Central memory CD8-positive, alpha-beta T cell (primary cell): ENCODE measurements around the gene NR1D1.

Experiments
- ATAC-seq: fragments of 150-1000 bp; cut with Tn5 transposase; replicated peaks from 2 replicates; pipeline ENCODE4 v1.10.0; 2022; ENCODE audit warnings: mild to moderate bottlenecking, moderate FRiP score, moderate number of reproducible peaks; ENCODE audit not compliant: poor library complexity, severe bottlenecking; ENCODE audit errors: extremely low read depth
- DNase-seq, 2 donors: peaks; one replicate each; pipeline ENCODE4 v3.0.0; 2021; ENCODE audit warnings: low spot score in 2 of 2
- H3K27ac Mint-ChIP-seq: one replicate; pipeline ENCODE4 v1.8.0; 2022; ENCODE audit warnings: low read depth, mild to moderate bottlenecking, moderate library complexity, mixed read lengths
- H3K27me3 Mint-ChIP-seq: one replicate; pipeline ENCODE4 v1.8.0; 2022; ENCODE audit warnings: mixed read lengths
- H3K36me3 Mint-ChIP-seq: one replicate; pipeline ENCODE4 v1.8.0; 2022; ENCODE audit warnings: mild to moderate bottlenecking, moderate library complexity, mixed read lengths; ENCODE audit not compliant: insufficient read depth
- H3K4me1 Mint-ChIP-seq: one replicate; pipeline ENCODE4 v1.8.0; 2022; ENCODE audit warnings: mixed read lengths
- H3K4me3 Mint-ChIP-seq: one replicate; pipeline ENCODE4 v1.8.0; 2022; ENCODE audit warnings: mild to moderate bottlenecking, moderate library complexity, mixed read lengths
- H3K9me3 Mint-ChIP-seq: one replicate; pipeline ENCODE4 v1.8.0; 2022; ENCODE audit warnings: mixed read lengths

Gene NR1D1

GRCh38 chr17:40074871-40075200 lies 25.6 kb downstream of the NR1D1 start:
- Mint-ChIP-seq H3K36me3 (peaks cover 14% of the 10 kb centered on the region), H3K27ac (no peak overlapping the region), H3K9me3 (no peaks in the 10 kb centered on the region), H3K27me3 (no peaks in the 10 kb centered on the region), H3K4me1 (peaks cover 46% of the 10 kb centered on the region), H3K4me3 (no peak overlapping the region)
- DNase-seq (no peak), ATAC-seq (no peak)

DNA sequence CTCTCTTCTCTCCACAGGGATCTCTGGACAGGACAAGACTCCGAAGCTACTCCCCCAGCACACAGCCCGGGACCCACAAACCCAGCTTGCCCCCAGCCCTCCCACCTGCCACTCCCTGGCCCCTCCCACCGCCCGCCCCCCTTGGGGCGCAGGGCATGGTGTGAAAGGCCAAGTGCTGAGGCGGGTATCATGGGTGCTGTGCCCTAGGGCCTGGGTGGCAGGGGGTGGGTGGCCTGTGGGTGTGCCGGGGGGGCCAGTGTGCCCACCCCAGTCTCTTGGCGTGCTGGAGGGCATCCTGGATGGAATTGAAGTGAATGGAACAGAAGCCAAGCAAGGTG lies 26.2 kb downstream of the NR1D1 start:
- DNase-seq (no peak), ATAC-seq (no peak)
- H3K4me1 Mint-ChIP-seq, result peaks cover 53% of the 10 kb centered on the region
- H3K4me3 Mint-ChIP-seq, result no peak overlapping the region
- no peaks in the 10 kb centered on the region for H3K27me3 Mint-ChIP-seq
- no peaks in the 10 kb centered on the region for H3K9me3 Mint-ChIP-seq
- H3K27ac Mint-ChIP-seq, result peak overlapping the region; percentile 17
- H3K36me3 Mint-ChIP-seq, result peaks cover 12% of the 10 kb centered on the region

- no peak for ATAC-seq
- peaks cover 59% of the 10 kb centered on the region for H3K4me1 Mint-ChIP-seq
- no peak for DNase-seq
- H3K9me3 Mint-ChIP-seq, result no peaks in the 10 kb centered on the region
- peaks cover 15% of the 10 kb centered on the region for H3K36me3 Mint-ChIP-seq
- no peaks in the 10 kb centered on the region for H3K27me3 Mint-ChIP-seq
- H3K27ac Mint-ChIP-seq, result peak overlapping the region; percentile 17
- H3K4me3 Mint-ChIP-seq, result no peak overlapping the region
Measured at GRCh38 chr17:40073454-40074174, 26.8 kb downstream of the NR1D1 start.

DNA sequence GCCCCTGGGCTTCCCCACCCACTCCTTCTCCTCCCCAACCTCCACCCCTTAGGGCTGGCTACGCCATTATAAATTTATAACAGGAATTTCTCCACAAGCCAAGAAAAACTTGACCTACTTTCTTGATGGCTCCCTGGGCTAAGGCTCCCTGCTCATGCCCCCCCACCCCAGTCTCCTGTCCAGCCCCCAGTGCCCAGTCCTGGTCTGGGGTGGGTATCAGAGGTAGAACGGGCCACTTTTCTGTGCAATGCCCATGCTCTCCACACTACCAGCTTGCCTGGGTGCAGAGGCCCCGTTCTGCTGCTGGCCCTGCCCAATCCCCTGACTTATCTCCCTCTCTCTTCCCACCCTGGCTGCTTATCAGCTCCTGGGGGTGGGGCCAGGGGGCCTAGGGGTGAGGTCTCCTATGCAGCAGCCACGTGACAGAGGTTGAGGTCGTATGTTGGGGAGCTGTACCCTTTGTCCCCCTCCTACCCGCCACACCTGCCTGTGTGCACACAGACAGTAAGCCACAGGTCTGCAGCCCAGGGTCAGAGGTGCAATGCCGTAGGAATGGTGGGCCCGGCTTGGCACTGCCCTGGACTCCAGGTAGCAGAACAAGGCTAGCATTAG lies 27.5 kb downstream of the NR1D1 start:
- H3K36me3 Mint-ChIP-seq, result peaks cover 12% of the 10 kb centered on the region
- no peak for DNase-seq
- no peaks in the 10 kb centered on the region for H3K9me3 Mint-ChIP-seq
- H3K4me1 Mint-ChIP-seq, result peaks cover 66% of the 10 kb centered on the region
- H3K4me3 Mint-ChIP-seq, result no peak overlapping the region
- H3K27me3 Mint-ChIP-seq, result no peaks in the 10 kb centered on the region
- ATAC-seq, result no peak
- no peak overlapping the region for H3K27ac Mint-ChIP-seq

GRCh38 chr17:40072040-40072734 lies 28.2 kb downstream of the NR1D1 start:
- H3K27ac Mint-ChIP-seq, result no peak overlapping the region
- H3K9me3 Mint-ChIP-seq, result no peaks in the 10 kb centered on the region
- no peak for ATAC-seq
- no peak for DNase-seq
- no peaks in the 10 kb centered on the region for H3K27me3 Mint-ChIP-seq
- H3K4me1 Mint-ChIP-seq, result peaks cover 73% of the 10 kb centered on the region
- H3K4me3 Mint-ChIP-seq, result no peak overlapping the region
- H3K36me3 Mint-ChIP-seq, result peaks cover 8% of the 10 kb centered on the region

DNA sequence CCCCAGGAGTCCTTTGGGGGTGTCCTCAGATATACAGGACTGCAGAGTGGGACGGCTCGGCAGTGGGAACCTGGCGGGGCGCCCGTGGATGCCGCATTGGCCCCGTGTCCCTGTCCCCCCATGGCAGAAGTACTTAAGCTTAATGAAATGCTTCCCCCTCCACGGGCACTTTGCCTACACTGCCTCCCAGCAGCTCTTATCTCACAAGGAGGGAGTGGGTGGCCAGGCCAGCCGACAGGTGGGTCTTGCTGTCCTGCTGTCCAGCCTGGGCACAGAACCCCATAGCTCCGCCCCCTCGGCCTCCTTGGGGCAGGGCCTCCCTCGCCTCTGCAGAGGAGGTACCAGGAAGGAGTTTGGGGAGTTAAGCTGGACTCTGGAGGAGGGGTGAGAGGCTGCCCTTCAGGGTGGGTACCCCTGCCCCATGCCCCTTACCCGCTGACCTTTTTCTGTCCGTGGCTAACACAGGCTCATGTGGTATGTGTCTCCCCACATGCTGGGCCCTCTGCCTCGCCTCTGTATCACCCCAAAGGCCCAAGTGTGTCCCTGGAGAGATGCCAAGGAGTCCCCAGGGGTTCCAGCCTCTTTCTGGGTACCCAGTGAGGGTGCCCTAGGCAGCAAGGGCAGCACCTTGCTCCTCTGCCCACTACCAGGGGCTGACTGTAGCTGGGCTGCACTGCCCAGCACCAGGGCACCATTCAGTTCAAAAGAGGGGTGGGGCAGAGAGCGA lies 28.9 kb downstream of the NR1D1 start:
- Mint-ChIP-seq H3K4me3 (no peak overlapping the region), H3K36me3 (peaks cover 8% of the 10 kb centered on the region), H3K27ac (peak overlapping the region; percentile 86), H3K4me1 (peaks cover 73% of the 10 kb centered on the region), H3K27me3 (no peaks in the 10 kb centered on the region), H3K9me3 (no peaks in the 10 kb centered on the region)
- DNase-seq (no peak), ATAC-seq (no peak)

GRCh38 chr17:40070709-40071312 lies 29.6 kb downstream of the NR1D1 start:
- peak overlapping the region; percentile 72 for H3K4me3 Mint-ChIP-seq
- H3K9me3 Mint-ChIP-seq, result no peaks in the 10 kb centered on the region
- DNase-seq (no peak), ATAC-seq (no peak)
- peaks cover 68% of the 10 kb centered on the region for H3K4me1 Mint-ChIP-seq
- no peaks in the 10 kb centered on the region for H3K27me3 Mint-ChIP-seq
- peaks cover 8% of the 10 kb centered on the region for H3K36me3 Mint-ChIP-seq
- peak overlapping the region; percentile 86 for H3K27ac Mint-ChIP-seq

DNA sequence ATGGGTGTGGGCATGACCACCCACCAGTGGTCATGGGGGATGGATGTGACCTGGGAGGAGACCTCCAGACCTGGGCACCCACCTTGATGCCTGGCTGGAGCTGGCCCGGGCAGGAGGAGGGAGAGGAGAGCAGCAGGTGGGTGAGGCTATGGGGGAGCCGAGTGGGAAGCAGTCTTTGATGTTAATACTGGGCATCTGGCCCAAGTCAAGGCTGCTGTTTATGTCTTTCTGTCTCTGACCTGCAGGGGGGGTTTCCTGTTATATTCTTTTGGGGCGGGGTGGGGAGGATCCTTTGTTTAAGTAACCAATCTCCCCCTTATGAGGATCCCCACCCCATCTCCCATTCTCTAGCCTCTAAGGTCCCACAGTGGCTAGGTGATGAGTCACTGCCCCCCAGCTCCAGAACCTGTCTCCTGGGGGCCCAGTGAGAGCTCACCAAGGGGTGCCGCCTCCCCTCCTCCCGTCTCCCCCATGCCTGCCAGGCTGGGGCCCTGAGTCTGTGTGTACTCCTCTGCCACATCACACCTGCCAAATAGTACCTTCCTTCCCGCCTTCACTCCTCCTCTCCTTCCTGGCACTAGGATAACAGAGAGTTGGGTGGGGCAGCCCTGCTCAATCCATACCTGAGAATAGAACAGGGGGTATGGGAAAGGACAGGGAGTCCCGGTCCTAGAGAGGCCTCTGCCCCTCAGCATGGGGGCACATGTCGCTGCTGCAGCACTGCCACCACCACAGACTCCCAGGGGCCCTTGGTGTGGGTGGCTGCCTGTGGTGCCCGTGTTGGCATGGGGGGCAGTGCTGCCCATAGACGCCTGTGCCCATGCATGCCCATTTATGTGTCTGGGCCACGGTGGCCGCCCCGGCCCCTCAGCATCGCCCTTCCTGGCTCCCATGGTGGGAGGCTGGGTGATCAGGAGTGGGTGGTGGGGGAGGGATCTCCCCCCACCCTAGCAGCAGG lies 30.4 kb downstream of the NR1D1 start:
- Mint-ChIP-seq H3K36me3 (peaks cover 5% of the 10 kb centered on the region), H3K9me3 (no peaks in the 10 kb centered on the region), H3K27me3 (no peaks in the 10 kb centered on the region), H3K4me3 (peak overlapping the region; percentile 72), H3K27ac (peak overlapping the region; percentile 86), H3K4me1 (peaks cover 66% of the 10 kb centered on the region)
- peak in 1 of 2 donors; percentile 15 for DNase-seq
- ATAC-seq, result peak; percentile 64

- H3K9me3 Mint-ChIP-seq, result no peaks in the 10 kb centered on the region
- peaks cover 71% of the 10 kb centered on the region for H3K4me1 Mint-ChIP-seq
- peaks cover 4% of the 10 kb centered on the region for H3K36me3 Mint-ChIP-seq
Measured at GRCh38 chr17:40068917-40069750, 31.3 kb downstream of the NR1D1 start.

GRCh38 chr17:40068584-40068916 lies 31.8 kb downstream of the NR1D1 start:
- Mint-ChIP-seq H3K36me3 (peaks cover 4% of the 10 kb centered on the region), H3K27ac (peak overlapping the region; percentile 86), H3K4me1 (peaks cover 72% of the 10 kb centered on the region), H3K9me3 (no peaks in the 10 kb centered on the region), H3K27me3 (no peaks in the 10 kb centered on the region), H3K4me3 (peak overlapping the region; percentile 72)
- ATAC-seq (no peak), DNase-seq (no peak)

More at GRCh38 chr17:40068917-40069750, 31.3 kb downstream of the NR1D1 start:
- H3K27ac Mint-ChIP-seq, result peak overlapping the region; percentile 86
- ATAC-seq, result peak; percentile 61
- H3K4me3 Mint-ChIP-seq, result peak overlapping the region; percentile 72
- peak in 1 of 2 donors; percentile 48 for DNase-seq
- H3K27me3 Mint-ChIP-seq, result no peaks in the 10 kb centered on the region

DNA sequence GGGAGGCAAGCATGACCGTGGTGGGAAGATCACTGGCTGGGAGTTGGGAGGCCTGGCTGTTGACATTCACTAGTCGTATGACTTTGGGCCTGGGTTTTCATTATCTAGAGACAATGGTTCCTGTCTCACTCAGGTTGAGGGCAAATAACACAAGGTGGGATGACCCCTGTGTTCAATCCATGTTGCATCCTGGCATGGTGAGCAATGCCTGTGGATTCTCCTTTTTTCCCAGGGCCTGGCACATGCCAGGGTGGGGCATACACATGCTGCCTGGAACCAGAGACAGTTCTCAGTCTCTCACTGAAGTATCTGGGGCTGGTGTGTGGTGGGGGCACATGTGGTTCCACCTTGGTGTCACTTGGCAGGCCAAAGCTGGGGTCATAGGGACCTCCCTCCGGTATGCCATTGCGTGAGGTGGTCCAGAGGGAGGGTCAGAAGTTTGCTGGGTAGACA lies 32.2 kb downstream of the NR1D1 start:
- Mint-ChIP-seq H3K27ac (peak overlapping the region; percentile 86), H3K36me3 (peaks cover 4% of the 10 kb centered on the region), H3K4me3 (peak overlapping the region; percentile 72), H3K27me3 (no peaks in the 10 kb centered on the region), H3K4me1 (peaks cover 72% of the 10 kb centered on the region), H3K9me3 (no peaks in the 10 kb centered on the region)
- DNase-seq (no peak), ATAC-seq (no peak)
